HG03354 (cell line): ENCODE measurements around the gene LAT.
A peak's percentile ranks its signal among the peaks of the same experiment; 100 is the strongest.
"Not testable (repeated sequence)": the region's sequence is repeated elsewhere in the genome, so short reads cannot be mapped to it uniquely, and the experiment has no call there.

Source experiments
- ATAC-seq: cut with Tn5 transposase; IDR thresholded peaks from one replicate; pipeline ENCODE4 v1.9.1; 2021; ENCODE audit warnings: mild to moderate bottlenecking; ENCODE audit not compliant: unreplicated experiment, poor library complexity, severe bottlenecking

The LAT gene, protein sequence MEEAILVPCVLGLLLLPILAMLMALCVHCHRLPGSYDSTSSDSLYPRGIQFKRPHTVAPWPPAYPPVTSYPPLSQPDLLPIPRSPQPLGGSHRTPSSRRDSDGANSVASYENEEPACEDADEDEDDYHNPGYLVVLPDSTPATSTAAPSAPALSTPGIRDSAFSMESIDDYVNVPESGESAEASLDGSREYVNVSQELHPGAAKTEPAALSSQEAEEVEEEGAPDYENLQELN

DNA sequence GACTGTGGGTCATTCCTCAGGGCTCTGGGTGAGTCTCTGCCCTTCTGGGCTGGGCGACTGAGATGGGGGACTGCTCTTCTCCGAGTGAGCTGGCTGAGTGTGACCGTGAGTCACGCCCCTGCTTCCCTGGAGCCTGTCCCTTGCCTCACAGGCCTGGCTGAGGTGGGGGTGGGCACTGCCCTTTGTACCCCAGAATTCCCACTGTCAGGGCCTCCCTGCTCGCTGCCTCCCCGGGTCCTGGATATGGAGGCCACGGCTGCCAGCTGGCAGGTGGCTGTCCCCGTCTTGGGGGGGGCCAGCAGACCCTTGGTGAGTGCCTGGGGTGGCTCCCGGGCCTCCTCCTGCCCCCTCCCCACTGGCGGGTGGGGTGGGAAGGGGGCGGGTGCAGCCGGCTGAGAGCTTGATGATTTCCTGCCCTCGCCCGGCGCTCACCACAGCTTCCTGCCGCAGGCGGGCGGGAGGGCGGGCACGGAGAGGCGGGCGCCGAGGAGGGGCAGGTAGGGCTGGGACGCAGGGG lies at the start of gene LAT:
Gene LAT (plus strand): TSS at position 434 of the 517 bp plus-strand sequence. CDS start 366 bp downstream, outside the sequence.
- ATAC-seq = peak; percentile 54

DNA sequence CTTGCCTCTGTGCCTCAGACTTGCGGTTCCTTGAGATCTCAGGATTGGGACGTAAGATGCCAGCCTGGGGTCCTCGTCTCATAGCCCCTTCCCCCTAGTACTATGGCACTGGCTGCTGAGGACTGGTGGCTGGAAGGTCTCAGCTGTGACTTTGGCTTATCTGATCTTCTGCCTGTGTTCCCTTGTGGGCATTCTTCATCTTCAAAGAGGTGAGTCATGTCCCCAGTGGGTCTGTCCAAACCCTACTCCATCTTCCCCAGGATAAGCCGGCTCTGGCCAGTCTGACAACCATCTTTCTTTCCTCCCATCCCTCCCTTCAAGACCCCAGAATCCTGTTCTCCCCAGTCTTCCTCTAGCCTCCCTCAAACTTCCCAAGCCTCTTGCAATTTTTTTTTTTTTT lies 49.5 kb upstream of the LAT start:
- no peak for ATAC-seq

DNA sequence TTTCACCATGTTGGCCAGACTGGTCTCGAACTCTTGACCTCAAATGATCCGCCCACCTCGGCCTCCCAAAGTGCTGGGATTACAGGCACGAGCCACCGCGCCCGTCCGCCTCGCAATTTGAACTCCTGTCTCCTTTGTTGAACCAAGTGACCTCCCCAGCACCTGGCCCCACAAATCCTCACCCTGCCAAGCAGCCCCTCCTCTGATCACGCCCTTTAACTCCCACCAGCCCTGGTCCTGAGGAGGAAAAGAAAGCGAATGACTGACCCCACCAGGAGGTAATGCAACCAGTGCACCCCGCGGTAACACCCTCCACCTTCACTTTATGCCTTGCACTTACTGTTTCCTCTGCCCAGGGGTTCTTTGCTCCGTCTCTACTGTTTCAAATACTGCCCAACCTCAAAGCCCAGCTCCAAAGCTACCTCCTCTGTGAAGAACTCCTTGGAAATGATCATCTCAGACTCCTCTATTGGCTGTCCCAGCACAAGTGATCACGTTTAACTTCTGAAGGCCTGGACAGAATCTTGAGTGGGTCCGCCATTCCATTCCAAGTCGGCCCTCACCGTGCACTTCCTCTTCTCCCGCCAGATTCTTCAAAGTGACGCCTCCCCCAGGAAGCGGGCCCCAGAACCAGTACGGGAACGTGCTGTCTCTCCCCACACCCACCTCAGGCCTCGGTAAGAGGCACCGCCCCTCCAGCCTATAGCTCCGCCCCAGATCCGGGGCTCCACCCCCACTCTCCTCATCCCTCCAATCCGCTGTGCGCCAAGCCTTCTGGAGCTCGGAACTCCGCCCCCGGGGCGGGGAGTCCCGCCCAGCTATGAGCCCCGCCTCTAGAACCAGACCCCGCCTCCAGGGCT lies 48.7 kb upstream of the LAT start:
- peak; percentile 85 for ATAC-seq

DNA sequence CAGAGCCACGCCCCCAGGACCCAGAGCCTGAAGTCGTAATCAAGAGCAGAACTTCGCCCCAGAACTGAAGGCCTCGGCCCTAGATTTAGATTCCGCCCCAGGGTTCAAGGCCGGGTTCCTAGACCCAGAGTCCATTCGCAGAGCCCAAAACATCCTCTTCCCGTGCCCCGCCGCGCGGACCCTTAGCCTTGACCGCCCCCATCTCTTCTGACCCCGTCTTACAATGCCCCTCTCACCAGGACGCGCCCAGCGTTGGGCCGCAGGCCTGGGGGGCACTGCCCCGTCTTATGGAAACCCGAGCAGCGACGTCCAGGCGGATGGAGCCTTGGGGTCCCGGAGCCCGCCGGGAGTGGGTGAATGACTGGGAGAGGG lies 48.1 kb upstream of the LAT start:
- no peak for ATAC-seq

DNA sequence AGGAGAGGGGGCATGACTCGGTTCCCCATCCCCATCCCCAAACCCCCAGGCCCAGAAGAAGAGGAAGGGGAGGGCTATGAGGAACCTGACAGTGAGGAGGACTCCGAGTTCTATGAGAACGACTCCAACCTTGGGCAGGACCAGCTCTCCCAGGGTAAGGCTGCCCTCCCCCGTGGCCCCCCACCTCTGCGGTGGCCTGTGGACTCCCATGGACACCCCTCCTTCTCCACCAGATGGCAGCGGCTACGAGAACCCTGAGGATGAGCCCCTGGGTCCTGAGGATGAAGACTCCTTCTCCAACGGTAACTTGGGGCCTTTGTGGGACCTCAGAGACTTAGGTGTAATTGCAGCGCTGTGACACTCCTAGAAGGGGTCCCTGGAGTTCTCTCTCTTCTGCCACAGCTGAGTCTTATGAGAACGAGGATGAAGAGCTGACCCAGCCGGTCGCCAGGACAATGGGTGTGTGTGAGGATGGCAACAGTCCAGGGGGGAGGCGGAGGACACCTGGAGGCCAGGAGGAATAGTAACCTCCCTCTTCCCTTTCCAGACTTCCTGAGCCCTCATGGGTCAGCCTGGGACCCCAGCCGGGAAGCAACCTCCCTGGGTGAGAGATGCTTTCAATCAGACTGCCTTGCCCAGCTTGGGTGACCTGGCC lies 47.5 kb upstream of the LAT start:
- ATAC-seq = no peak

DNA sequence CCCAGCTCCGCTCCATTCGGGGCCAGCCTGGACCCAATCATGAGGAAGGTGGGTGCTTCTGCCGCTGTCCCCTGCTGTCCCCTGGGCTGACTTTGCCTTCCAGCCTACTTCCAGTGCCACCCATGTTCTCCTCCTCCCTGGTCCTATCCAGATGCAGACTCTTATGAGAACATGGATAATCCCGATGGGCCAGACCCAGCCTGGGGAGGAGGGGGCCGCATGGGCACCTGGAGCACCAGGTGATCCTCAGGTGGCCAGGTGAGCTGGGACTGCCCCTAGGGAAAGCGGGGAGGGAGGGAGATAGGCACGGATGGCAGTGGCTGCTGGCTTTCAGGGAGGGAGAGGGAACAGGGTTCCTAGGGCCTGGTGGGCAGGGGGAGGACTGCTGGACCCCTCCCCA lies 46.1 kb upstream of the LAT start:
- no peak for ATAC-seq

DNA sequence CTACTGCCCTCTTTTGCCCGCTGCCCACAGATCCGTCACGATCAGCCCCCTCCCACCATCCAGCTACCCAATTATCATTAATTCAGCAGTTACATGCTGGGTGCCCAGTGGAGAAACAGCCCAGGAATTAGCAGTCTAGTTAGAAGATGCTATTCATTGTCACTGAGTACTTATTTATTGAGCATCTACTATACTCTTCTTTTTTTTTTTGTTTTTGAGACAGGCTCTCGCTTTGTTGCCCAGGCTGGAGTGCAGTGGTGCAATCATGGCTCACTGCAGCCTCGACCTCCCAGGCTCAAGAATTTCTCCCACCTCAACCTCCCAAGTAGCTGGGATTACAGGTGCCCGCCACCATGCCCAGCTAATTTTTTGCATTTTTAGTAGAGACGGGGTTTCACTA lies 45.0 kb upstream of the LAT start:
- not testable (repeated sequence) for ATAC-seq

DNA sequence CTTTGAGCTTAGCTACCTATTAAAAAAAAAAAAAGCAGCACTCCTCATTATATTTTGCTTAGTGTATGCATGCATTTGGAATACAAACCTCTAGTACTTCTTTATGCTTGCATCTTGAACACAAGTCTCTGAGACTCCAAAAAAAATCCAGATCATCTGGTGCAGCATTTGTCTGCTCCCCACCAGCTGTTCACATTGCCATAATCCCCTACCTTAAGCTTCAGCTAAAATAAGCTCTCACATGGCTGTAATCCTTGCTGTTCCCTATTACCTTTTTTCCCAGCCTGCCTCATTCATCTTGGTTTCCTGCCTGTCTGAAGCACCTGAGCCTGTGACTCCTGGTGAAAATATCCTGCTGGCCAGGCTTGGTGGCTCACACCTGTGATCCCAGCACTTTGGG lies 41.6 kb upstream of the LAT start:
- ATAC-seq = no peak

DNA sequence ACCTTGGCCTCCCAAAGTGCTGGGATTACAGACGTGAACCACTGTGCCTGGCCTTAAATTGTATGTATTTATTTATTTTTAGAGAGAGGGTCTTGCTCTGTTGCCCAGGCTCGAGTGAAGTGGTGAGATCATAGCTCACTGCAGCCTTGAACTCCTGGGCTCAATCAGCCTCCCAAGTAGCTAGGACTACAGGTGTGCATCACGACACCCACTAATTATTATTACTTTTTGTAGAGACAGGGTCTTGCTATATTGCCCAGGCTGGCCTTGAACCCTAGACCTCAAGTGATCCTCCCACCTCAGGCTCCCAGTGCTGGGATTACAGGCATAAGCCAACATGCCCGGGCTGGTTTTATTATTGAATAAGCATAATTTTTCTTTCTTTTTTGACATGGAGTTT lies 38.2 kb upstream of the LAT start:
- ATAC-seq = no peak

DNA sequence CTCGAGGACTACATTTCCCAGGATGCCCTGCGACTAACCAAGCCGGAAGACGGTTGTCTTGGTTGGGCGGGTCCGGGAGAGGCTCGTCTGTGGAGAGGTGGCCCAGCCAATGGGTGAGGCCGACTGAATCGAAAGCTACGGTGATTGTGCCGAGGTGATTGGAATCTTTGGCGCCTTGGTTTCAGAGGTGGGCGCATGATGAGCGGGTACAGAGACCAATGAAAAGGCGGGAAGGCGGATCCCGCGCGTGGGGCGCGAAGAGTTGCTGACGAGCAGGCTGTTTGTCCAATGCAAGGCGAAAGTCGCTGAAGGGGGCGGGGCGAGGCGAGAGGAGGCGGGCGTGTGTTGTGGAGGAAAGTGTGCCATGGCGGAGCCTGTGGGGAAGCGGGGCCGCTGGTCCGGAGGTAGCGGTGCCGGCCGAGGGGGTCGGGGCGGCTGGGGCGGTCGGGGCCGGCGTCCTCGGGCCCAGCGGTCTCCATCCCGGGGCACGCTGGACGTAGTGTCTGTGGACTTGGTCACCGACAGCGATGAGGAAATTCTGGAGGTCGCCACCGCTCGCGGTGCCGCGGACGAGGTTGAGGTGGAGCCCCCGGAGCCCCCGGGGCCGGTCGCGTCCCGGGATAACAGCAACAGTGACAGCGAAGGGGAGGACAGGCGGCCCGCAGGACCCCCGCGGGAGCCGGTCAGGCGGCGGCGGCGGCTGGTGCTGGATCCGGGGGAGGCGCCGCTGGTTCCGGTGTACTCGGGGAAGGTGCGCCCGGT lies 34.0 kb upstream of the LAT start, which contains the start of gene NFATC2IP:
Gene NFATC2IP (plus strand): TSS at position 290 of the 762 bp plus-strand sequence. CDS start 75 bp downstream, at position 365.
- peak; percentile 93 for ATAC-seq

DNA sequence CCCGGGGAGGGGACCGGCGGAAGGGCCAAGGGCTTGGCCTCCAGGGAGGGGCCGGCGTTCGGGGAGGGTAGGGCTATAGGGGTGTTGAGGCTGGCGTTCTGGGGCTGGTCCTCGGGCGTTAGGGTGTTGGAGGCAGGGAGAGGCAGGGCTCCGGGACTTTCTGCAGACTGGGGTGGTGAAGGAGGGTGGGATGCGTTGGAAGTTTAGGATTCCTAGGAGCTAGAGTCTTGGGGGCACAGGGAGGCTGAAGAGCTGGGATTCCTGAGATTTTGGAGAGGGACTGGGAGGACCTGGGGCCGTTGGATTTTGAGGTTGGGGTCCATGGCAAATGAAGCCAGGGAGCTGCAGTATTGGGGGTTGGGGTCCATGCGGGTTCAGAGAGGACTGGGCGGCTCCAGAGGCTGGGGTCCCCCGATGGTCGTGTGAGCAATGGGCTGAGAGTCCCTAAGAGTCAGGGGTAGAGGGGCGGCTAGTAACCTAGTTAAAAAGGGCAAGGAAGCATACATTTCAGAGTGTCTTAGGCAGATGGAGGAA lies 33.4 kb upstream of the LAT start:
- ATAC-seq = no peak

DNA sequence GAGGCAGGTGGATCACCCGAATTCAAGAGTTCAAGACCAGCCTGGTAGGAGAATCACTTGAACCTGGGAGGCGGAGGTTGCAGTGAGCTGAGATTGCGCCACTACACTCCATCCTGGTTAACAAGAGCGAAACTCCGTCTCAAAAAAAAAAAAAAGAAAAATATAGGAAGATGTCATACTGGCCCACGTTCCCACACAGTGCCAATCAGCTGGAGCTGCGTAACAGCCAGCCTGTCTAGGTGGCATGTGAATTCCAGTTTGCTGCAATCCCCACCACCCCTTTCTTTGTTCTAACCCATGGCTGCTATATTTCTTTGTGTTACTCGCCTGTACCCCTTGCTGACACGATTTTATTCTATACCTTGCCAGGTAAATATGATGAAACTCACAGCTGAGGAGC lies 26.6 kb upstream of the LAT start:
- ATAC-seq = no peak

DNA sequence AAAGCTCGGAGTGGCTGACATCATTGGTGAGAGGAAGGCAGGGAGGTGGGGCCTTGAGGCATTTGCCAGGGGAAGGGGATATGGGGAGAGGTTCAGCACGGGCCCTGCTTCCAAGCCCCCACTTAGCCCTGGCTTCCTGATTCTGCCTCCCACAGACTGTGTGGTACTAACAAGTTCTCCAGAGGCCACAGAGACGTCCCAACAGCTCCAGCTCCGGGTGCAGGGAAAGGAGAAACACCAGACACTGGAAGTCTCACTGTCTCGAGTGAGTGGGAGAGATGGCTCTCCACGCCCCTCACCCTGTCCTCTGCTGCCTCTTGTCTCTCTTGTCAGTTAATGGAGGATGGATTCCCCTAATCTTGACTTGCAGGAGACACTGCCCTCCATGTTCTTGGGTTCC lies 26.0 kb upstream of the LAT start:
- no peak for ATAC-seq

DNA sequence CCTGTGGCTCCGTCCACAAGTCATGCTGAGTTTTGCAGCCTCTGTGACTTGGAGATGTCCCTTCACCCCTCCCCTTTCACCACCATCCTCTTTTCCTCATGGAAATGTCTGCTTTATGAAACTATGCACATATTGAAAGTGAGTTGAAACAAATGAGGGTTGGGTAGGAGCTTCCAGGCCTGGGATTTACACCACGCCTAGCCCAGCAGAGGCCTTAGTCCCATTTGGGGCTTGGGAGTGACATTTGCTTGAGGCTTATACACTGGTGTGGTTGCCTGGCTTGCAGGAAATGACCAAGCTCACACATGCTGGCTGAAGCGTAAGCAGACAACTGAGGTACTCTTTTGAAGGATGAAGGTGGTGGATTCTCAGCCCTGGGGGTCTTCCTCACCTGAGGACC lies 20.8 kb upstream of the LAT start:
- no peak for ATAC-seq

DNA sequence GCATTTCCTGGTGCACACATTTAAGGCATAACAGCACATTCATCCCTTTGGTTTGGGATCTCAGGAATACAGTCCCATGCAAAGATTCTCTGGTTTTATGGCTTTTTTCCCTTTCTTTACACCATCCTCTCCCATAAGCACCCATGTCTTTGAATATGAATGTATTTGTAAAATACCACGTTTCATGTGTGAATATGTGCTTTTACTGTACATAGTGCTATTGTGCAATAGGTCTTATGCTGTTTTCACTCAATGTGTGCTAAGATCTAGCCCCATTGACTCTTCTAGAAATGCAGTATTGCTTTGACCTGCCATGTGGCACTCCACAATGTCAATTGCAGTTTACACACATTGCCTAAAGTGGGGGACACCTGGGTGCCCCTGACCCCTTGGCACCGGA lies 20.4 kb upstream of the LAT start:
- no peak for ATAC-seq

DNA sequence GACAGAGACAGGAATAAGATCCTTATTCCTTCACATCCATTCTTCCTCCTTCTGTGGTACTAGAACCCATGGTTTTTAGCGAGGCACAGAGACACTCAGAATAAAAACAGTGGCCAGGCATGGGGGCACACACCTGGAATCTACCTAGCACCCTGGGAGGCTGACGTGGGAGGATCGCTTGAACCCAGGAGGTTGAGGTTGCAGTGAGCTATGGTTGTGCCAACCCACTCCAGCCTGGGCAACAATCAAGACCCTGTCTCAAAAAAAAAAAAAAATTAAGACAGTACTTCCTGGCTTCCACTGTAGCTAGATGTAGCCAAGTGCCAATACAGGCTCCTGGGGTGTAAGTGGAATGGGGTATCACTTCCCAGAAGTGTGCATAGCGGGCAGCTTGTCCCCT lies 17.7 kb upstream of the LAT start:
- no peak for ATAC-seq

DNA sequence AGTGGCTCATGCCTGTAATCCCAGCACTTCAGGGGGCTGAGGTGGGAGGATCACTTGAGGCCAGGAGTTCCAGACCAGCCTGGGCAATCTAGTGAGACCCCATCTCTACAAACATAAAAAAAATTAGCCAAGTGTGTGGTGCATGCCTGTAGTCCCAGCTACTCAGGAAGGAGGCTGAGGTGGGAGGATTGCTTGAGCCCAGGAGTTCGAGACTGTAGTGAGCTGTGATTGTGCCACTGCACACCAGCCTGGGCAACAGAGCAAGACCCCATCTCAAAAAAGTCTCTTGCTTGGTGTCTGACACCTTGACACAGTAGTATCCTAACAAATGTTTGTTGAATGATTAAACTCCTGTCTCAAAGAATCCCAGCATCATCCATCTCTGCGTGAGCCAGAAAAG lies 15.2 kb upstream of the LAT start:
- ATAC-seq = not testable (repeated sequence)

DNA sequence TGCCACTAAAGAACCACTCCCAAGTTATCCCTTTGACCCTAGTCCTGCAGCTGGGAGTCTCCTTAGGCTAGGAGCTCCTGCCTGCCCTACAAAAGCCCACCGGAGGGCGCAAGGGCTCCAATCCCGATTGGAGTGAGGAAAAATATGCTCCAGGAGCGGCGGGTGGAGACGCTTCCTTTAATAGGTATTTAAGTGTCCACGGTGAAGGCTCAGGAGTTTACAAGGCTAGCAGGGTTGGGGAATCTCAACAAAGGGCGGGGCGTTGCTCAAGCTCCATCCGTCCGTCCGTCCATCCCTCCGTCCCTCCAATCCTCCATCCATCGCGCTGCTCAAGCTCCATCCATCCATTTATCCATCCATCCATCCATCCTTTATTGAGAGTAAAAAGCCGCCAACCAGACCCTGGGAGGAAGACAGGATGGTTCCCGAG lies 10.8 kb upstream of the LAT start:
- ATAC-seq = peak; percentile 27

DNA sequence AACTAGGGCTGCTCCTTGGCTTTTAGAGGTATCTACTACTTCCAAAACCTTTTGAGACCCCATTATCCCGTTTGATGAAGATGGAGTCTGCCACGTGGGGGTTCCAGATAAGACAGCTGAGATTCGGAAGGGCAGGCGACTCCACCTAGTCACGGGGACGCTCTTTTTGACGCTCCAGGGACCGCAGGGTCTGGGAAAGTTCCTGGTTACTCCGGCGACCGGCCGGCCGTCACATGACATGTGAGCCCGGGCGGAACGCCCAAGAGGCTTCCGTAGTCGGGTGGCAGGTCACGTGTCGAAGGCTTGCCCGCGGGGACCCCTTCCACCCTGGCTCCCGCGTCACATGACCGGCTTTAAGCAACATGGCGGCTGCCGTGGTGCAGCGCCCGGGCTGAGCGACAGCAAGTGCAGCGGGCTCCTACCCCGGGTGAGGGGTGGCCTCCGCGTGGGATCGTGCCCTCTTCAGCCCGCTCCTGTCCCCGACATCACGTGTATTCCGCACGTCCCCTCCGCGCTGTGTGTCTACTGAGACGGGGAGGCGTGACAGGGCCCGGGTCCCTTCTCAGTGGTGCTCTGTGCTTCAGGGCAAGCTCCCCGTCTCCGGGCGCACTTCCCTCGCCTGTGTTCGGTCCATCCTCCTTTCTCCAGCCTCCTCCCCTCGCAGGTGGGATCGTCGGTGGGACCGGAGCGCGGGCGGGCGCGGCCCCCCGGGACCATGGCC lies 10.3 kb upstream of the LAT start, which contains the start of gene SPNS1:
Gene SPNS1 (plus strand): TSS at position 342 of the 721 bp plus-strand sequence. CDS start 374 bp downstream, at position 716.
- ATAC-seq = peak; percentile 89
